GM19193 (cell line): ENCODE data around the gene PAM.

ENCODE experiments used
- POLR2A ChIP-seq: IDR thresholded peaks from 4 replicates; pipeline ENCODE4 v1.6.1; 2011; ENCODE audit not compliant: insufficient read depth, insufficient read length; ENCODE audit errors: extremely low read depth

Gene PAM

GRCh38 chr5:102742215-102742614 is 12.9 kb upstream of the PAM start:
- no peak for TF ChIP-seq POLR2A

- no peak for TF ChIP-seq POLR2A
These were observed 11.2 kb upstream of the PAM start for GRCh38 chr5:102743900-102744299.

GRCh38 chr5:102747386-102748166 is 7.5 kb upstream of the PAM start:
- TF ChIP-seq POLR2A = no peak

GRCh38 chr5:102749416-102750030 is 5.6 kb upstream of the PAM start:
- no peak for TF ChIP-seq POLR2A

GRCh38 chr5:102750151-102750834 is 4.8 kb upstream of the PAM start:
- TF ChIP-seq POLR2A = no peak

- no peak for TF ChIP-seq POLR2A
These were observed 977 bp upstream of the PAM start for GRCh38 chr5:102753889-102754766.

- TF ChIP-seq POLR2A = peak; percentile 36
These were observed 724 bp downstream of the PAM start for GRCh38 chr5:102755686-102756371.

GRCh38 chr5:102758576-102758975 is 3.5 kb downstream of the PAM start:
- TF ChIP-seq POLR2A = no peak

GRCh38 chr5:102759289-102759688 is 4.2 kb downstream of the PAM start:
- no peak for TF ChIP-seq POLR2A

GRCh38 chr5:102759700-102760099 is 4.6 kb downstream of the PAM start:
- TF ChIP-seq POLR2A = no peak

GRCh38 chr5:102760815-102761214 is 5.7 kb downstream of the PAM start:
- TF ChIP-seq POLR2A = no peak

GRCh38 chr5:102762095-102762534 is 7.0 kb downstream of the PAM start:
- TF ChIP-seq POLR2A = no peak

GRCh38 chr5:102762562-102763227 is 7.6 kb downstream of the PAM start:
- no peak for TF ChIP-seq POLR2A

- TF ChIP-seq POLR2A = no peak
These were observed 8.6 kb downstream of the PAM start for GRCh38 chr5:102763734-102764133.
